Mammary epithelial cell (primary cell): ENCODE data around the gene SP100.
"Not testable (repeated sequence)": the region's sequence is repeated elsewhere in the genome, so short reads cannot be mapped to it uniquely, and the experiment has no call there.

Experiments
- CTCF ChIP-seq, 2 donors: IDR thresholded peaks in 1 of 2; conservative IDR thresholded peaks in 1 of 2; 2 replicates each; pipeline ENCODE4 v1.5.1; 2011 to 2012; ENCODE audit warnings: inconsistent platforms in 2 of 2, low read length in 2 of 2, mild to moderate bottlenecking in 2 of 2, control low read depth in 1 of 2, low read depth in 1 of 2; ENCODE audit not compliant: insufficient read depth in 1 of 2; ENCODE audit errors: extremely low read depth in 1 of 2
- EZH2 ChIP-seq: IDR thresholded peaks from 2 replicates; pipeline ENCODE4 v1.6.1; 2012; ENCODE audit warnings: low read length, inconsistent platforms, borderline replicate concordance

GRCh38 chr2:230439121-230439520 lies 23.1 kb downstream of the SP100 start:
- TF ChIP-seq CTCF (conservative IDR thresholded peaks at IDR 0.05 in 1 of 2, IDR thresholded peaks at IDR 0.05 in 1 of 2; ENCODE audit: extremely low read depth in 1 of 2, insufficient read depth in 1 of 2, low read depth in 1 of 2, low read length in 2 of 2); EZH2: not testable (repeated sequence)
